Lung (tissue), 12 donors: ENCODE measurements around the gene PPP4C. TPM values are rescaled to one million over a fixed set of nuclear protein-coding genes. Genes with fewer than 3 reads are reported as not detected.
A peak's percentile ranks its signal among the peaks of the same experiment; 100 is the strongest.

Experiments
- ATAC-seq: fragments of 200-7000 bp; cut with Tn5 transposase; one replicate; pipeline ENCODE4 v1.9.1; 2020; ENCODE audit warnings: moderate number of reproducible peaks; ENCODE audit not compliant: insufficient read depth, low FRiP score
- DNase-seq, 3 donors: peaks; one replicate each; pipeline ENCODE4 v3.0.0-alpha.2; 2013 to 2017
- H3K27ac ChIP-seq, 2 donors: one replicate each; pipeline ENCODE4 v1.5.1; 2013; ENCODE audit warnings: mild to moderate bottlenecking in 2 of 2, moderate library complexity in 2 of 2, control low read depth in 1 of 2, inconsistent platforms in 1 of 2, low read depth in 1 of 2, low read length in 1 of 2
- H3K27me3 ChIP-seq, 3 donors: one replicate each; pipeline ENCODE4 v1.5.1; 2013; ENCODE audit warnings: low read length in 2 of 3; ENCODE audit not compliant: control insufficient read depth in 3 of 3, insufficient read depth in 3 of 3
- H3K36me3 ChIP-seq, 4 donors: one replicate each; pipeline ENCODE4 v1.5.1; 2013; ENCODE audit warnings: low read length in 4 of 4, mild to moderate bottlenecking in 1 of 4, moderate library complexity in 1 of 4; ENCODE audit not compliant: control insufficient read depth in 4 of 4, insufficient read depth in 4 of 4
- H3K4me1 ChIP-seq, 5 donors: one replicate each; pipeline ENCODE4 v1.5.1; 2013; ENCODE audit warnings: low read length in 5 of 5, mild to moderate bottlenecking in 2 of 5, moderate library complexity in 1 of 5; ENCODE audit not compliant: control insufficient read depth in 5 of 5, insufficient read depth in 5 of 5
- H3K4me3 ChIP-seq: one replicate; pipeline ENCODE4 v1.5.1; 2013; ENCODE audit warnings: mild to moderate bottlenecking, control low read depth, moderate library complexity
- H3K9ac ChIP-seq, 2 donors: one replicate each; pipeline ENCODE4 v1.5.1; 2013; ENCODE audit warnings: low read length in 2 of 2, control low read depth in 1 of 2; ENCODE audit not compliant: insufficient read depth in 1 of 2
- H3K9me3 ChIP-seq, 4 donors: one replicate each; pipeline ENCODE4 v1.5.1; 2013; ENCODE audit warnings: low read length in 3 of 4, mild to moderate bottlenecking in 1 of 4, moderate library complexity in 1 of 4; ENCODE audit not compliant: control insufficient read depth in 4 of 4, insufficient read depth in 3 of 4
- CTCF ChIP-seq: IDR thresholded peaks from 2 replicates; pipeline ENCODE4 v1.5.1; 2012; ENCODE audit warnings: mild to moderate bottlenecking; ENCODE audit errors: control extremely low read depth, extremely low read depth
- WGBS, 2 donors: extraction: QIAGEN DNeasy Blood & Tissue Kit; methylation state at CpG; one replicate each; pipeline ENCODE4 v1.1.7; 2013; 5-methylcytosine and 5-hydroxymethylcytosine counted together
- polyA plus RNA-seq, 2 donors: library from polyadenylated mRNA; stranded (reverse); fragments of 200-250 nt; gene quantifications; one replicate each; pipeline ENCODE4 v1.2.1, GENCODE V29; 2013
- total RNA-seq, 2 donors: library from RNA; depleted of rRNA in 1 of 2; stranded (reverse); fragments of >200 nt in 1 of 2; gene quantifications; one replicate each; pipeline ENCODE4 v1.2.1, GENCODE V29; 2014 to 2021
- donor health status: control.
- donor health status: control.
- donor health status: Bipolar disorder and iron deficiency.
- donor health status: healthy.
- donor health status: DM: yes; HTN: yes; CAD: no.

Gene PPP4C
- total and polyA plus RNA-seq, 4 donors = 51.7 to 143 (median 102) TPM

- no peak for TF ChIP-seq CTCF
- 86 to 97% methylated on average over 6 of the region's 6 CpGs for WGBS, 2 donors
Observed at GRCh38 chr16:30067584-30067916, 8.2 kb upstream of the PPP4C start.

GRCh38 chr16:30068333-30068732, 7.5 kb upstream of the PPP4C start:
- TF ChIP-seq CTCF = no peak
- Histone ChIP-seq H3K27me3 (no peaks in the 10 kb centered on the region), H3K9ac (no peak overlapping the region), H3K4me3 (no peak overlapping the region), H3K9me3 (no peaks in the 10 kb centered on the region), H3K4me1 (peaks cover 5 to 22% (median 12%) of the 10 kb centered on the region in 5 donors), H3K27ac (no peak overlapping the region), H3K36me3 (peaks cover 16 to 46% (median 33%) of the 10 kb centered on the region in 4 donors)
- DNase-seq (no peak), ATAC-seq (no peak)
- 86 to 87% methylated on average over 9 of the region's 9 CpGs for WGBS, 2 donors

More at GRCh38 chr16:30067584-30067916, 8.2 kb upstream of the PPP4C start:
- DNase-seq (no peak), ATAC-seq (no peak)
- no peaks in the 10 kb centered on the region for H3K27me3 ChIP-seq
- H3K4me1 ChIP-seq = peaks cover 7 to 24% (median 12%) of the 10 kb centered on the region in 5 donors
- peak overlapping the region in 1 of 2 donors; percentile 89 for H3K9ac ChIP-seq
- H3K36me3 ChIP-seq = peaks cover 16 to 46% (median 33%) of the 10 kb centered on the region in 4 donors
- H3K4me3 ChIP-seq = no peak overlapping the region
- no peaks in the 10 kb centered on the region for H3K9me3 ChIP-seq
- H3K27ac ChIP-seq = no peak overlapping the region

GRCh38 chr16:30068750-30069610, 6.8 kb upstream of the PPP4C start:
- no peak overlapping the region for H3K4me3 ChIP-seq
- H3K9ac ChIP-seq = no peak overlapping the region
- DNase-seq = no peak

More at GRCh38 chr16:30068750-30069610, 6.8 kb upstream of the PPP4C start:
- ATAC-seq = no peak
- Histone ChIP-seq H3K27me3 (no peaks in the 10 kb centered on the region), H3K4me1 (peaks cover 0 to 16% (median 12%) of the 10 kb centered on the region in 5 donors), H3K36me3 (peaks cover 16 to 46% (median 33%) of the 10 kb centered on the region in 4 donors), H3K9me3 (no peaks in the 10 kb centered on the region), H3K27ac (no peak overlapping the region)
- peak; percentile 5 for TF ChIP-seq CTCF
- 85 to 86% methylated on average over 17 of the region's 17 CpGs for WGBS, 2 donors
